Colonic mucosa (tissue), 4 donors: Measurements from ENCODE around the gene SIRT7. TPM values are rescaled to one million over a fixed set of nuclear protein-coding genes. Genes with fewer than 3 reads are reported as not detected.

Source experiments
- DNase-seq: peaks from one replicate; pipeline ENCODE4 v3.0.0-alpha.2; 2020
- H3K27ac ChIP-seq: fragments of 200-600 bp; one replicate; pipeline ENCODE4 v1.8.0; 2021
- H3K27me3 ChIP-seq: fragments of 200-600 bp; one replicate; pipeline ENCODE4 v1.8.0; 2021
- H3K36me3 ChIP-seq: fragments of 200-600 bp; one replicate; pipeline ENCODE4 v1.8.0; 2021
- H3K4me1 ChIP-seq: fragments of 200-600 bp; one replicate; pipeline ENCODE4 v1.8.0; 2021; ENCODE audit warnings: mild to moderate bottlenecking
- H3K4me3 ChIP-seq: fragments of 200-600 bp; one replicate; pipeline ENCODE4 v1.8.0; 2021
- H3K9ac ChIP-seq, 2 donors: one replicate each; pipeline ENCODE4 v1.7.0; 2013; ENCODE audit warnings: control low read depth in 2 of 2, low read depth in 2 of 2, low read length in 2 of 2
- H3K9me3 ChIP-seq: fragments of 200-600 bp; one replicate; pipeline ENCODE4 v1.8.0; 2021
- intact Hi-C: fragments of 100-400 bp; cut with DNase I; formaldehyde crosslinking; loops from one replicate; pipeline ENCODE4 v1.14.1; 2022
- total RNA-seq, 2 donors: library from RNA; stranded (reverse); fragmentation: NEBNext Ultra II Directional in 1 of 2; extraction: Animal tissue kit (Norgen Biotek cat#: 25700) in 1 of 2; gene quantifications; one replicate each; pipeline ENCODE4 v1.2.1, GENCODE V29; 2021
- TF ChIP-seq, protein P1 (sequence below): fragments of 200-600 bp; IDR thresholded peaks from one replicate; pipeline ENCODE4 v1.8.0; 2022; ENCODE audit warnings: antibody characterized with exemption, mild to moderate bottlenecking
- donor health status: healthy.
- donor health status: DM: no; HTN: no; CAD: no.
- donor health status: DM: no; HTN: no; CAD: no.

Gene SIRT7
- total RNA-seq, 2 donors from 2014 or later, result 43.3 to 81.9 TPM

DNA sequence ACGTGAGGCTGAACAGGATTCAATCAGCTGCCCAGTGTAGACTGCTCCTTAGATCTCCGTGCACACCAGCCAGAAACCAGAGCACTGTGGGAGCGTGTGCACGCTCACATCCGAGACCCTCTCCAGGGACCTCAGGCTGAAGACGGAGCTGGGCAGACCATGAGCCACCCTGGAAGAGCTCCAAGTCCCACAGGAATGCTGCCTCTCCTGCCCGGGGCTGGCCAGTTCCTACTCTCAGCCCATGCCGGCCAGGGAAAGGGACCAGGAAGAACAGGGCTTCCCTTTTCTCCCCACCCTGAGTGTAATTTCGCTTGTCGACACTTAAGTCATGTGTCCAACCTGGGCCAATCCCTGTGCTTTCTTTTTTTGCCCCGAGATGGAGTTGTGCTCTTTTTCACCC lies 33.5 kb downstream of the SIRT7 start:
- H3K9ac ChIP-seq, result no peak overlapping the region
- H3K4me1 ChIP-seq, result no peaks in the 10 kb centered on the region
- intact Hi-C loops, result no loop called here
- no peaks in the 10 kb centered on the region for H3K27me3 ChIP-seq
- peaks cover 15% of the 10 kb centered on the region for H3K36me3 ChIP-seq
- no peak for DNase-seq
- TF ChIP-seq, protein P1, sequence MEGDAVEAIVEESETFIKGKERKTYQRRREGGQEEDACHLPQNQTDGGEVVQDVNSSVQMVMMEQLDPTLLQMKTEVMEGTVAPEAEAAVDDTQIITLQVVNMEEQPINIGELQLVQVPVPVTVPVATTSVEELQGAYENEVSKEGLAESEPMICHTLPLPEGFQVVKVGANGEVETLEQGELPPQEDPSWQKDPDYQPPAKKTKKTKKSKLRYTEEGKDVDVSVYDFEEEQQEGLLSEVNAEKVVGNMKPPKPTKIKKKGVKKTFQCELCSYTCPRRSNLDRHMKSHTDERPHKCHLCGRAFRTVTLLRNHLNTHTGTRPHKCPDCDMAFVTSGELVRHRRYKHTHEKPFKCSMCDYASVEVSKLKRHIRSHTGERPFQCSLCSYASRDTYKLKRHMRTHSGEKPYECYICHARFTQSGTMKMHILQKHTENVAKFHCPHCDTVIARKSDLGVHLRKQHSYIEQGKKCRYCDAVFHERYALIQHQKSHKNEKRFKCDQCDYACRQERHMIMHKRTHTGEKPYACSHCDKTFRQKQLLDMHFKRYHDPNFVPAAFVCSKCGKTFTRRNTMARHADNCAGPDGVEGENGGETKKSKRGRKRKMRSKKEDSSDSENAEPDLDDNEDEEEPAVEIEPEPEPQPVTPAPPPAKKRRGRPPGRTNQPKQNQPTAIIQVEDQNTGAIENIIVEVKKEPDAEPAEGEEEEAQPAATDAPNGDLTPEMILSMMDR, result no peak
- no peaks in the 10 kb centered on the region for H3K9me3 ChIP-seq
- H3K4me3 ChIP-seq, result no peak overlapping the region
- no peak overlapping the region for H3K27ac ChIP-seq

DNA sequence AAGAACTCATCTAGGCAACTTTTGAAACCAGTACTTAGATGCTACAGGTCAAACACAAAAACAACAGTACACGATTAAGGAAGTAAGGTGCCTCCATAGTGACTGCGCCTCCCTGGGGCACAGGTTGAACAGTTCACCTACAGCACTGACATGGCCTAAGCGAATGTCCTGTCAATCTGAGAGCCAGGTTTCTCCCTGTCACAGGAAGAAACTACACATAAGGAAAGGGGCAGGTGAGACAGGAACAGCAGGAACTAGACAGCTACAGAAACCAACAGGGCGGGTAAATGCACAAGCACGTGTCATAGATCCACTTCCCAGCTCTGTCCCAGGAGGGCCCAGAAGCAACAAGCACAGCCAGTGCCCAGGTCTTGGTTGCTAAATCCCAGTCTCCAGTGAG lies 38.9 kb downstream of the SIRT7 start:
- TF ChIP-seq, protein P1, result no peak
- Histone ChIP-seq H3K9ac (no peak overlapping the region), H3K4me1 (no peaks in the 10 kb centered on the region), H3K9me3 (no peaks in the 10 kb centered on the region), H3K27ac (no peak overlapping the region), H3K36me3 (no peaks in the 10 kb centered on the region), H3K4me3 (no peak overlapping the region), H3K27me3 (no peaks in the 10 kb centered on the region)
- DNase-seq, result no peak
- intact Hi-C loops, result no loop called here

DNA sequence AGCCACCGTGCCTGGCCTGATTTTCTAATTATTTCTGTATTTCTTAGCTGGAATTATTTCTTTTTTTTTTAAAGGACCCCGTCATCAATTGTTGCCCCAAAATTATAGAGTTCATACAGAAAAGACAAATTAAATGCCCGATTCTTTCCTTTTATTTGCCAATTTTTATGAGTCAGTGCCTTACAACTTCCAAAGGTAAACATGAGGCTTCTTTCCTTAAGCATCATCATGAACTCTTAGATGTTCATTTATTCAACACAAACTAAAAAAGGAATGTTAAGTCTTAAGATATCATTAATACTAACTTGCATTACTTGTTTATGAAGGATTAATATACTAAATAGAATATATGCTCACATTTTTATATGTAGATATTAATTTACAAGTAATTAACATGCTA lies 39.7 kb downstream of the SIRT7 start:
- TF ChIP-seq, protein P1, result no peak
- Histone ChIP-seq H3K9me3 (no peaks in the 10 kb centered on the region), H3K4me3 (no peak overlapping the region), H3K4me1 (no peaks in the 10 kb centered on the region), H3K27ac (no peak overlapping the region), H3K27me3 (no peaks in the 10 kb centered on the region), H3K9ac (no peak overlapping the region), H3K36me3 (no peaks in the 10 kb centered on the region)
- intact Hi-C loops, result no loop called here
- DNase-seq, result no peak

DNA sequence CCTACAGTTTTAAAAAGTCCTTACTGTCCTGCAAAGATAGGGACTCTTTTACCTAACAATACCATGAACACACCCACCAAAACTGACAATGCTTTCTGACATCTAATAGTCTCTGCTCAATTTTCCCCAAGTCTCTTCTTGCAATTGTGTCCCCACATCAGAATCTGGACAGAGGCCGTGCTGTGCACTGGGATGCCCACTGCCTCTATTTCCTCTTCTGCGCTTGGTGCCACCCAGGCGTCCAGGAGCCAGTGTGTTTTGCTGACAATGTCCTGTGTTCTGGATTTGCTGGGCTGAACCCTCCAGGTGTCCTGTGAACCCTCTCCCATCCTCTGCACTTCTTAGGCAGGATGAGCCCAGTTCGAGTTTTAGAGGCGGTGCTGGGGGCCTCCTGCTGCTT lies 40.4 kb downstream of the SIRT7 start:
- no peaks in the 10 kb centered on the region for H3K9me3 ChIP-seq
- no peak overlapping the region for H3K9ac ChIP-seq
- H3K4me3 ChIP-seq, result no peak overlapping the region
- TF ChIP-seq, protein P1, result no peak
- no peak for DNase-seq
- intact Hi-C loops, result no loop called here
- no peak overlapping the region for H3K27ac ChIP-seq
- no peaks in the 10 kb centered on the region for H3K4me1 ChIP-seq
- H3K36me3 ChIP-seq, result no peaks in the 10 kb centered on the region
- H3K27me3 ChIP-seq, result no peaks in the 10 kb centered on the region

DNA sequence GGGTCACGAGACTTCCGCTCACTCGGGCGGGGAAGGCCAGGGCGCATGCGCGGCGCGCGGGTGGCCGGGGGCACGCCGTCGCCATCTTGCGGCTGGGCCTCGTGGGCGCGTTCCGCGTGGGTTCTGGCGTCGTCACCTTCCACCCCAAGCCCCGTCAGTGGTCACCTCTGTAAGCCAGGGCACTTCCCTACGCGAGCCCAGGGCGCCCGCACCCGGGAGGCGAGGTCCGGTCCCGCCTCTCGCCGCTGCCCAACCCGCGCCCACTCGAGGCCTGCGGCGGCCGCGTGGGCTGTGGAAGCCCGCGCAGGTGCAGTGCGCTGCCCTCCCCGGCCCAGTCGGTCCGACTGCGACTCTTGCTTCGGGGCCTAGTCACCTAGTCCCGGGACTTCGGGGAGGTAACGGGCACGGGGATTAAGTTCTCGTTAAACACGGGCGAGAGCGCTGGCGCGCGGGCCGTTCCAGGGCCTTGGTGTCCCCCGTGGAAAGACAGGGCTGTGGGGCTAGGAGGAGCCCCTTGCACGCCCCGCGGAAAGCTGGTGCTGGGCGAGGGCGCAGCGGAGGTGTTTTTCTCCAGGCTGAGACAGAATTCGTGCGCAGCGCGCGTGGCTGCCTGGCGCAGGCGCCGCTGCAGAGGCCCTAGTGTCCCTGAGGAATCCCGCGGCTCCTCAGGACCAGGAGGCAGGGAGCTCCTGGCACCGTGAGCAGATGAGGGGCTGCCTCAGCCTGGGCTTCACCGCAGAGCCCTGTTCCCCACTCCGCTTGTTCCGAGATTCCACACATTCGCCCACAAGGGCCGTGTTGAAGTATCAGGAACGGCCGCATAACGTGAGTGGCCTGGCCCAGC lies 46.4 kb downstream of the SIRT7 start:
- H3K4me1 ChIP-seq, result peaks cover 24% of the 10 kb centered on the region
- intact Hi-C loops, result no loop called here

More for the DNA sequence above, 46.4 kb downstream of the SIRT7 start:
- TF ChIP-seq, protein P1, result no peak
- DNase-seq, result peak; percentile 96
- no peaks in the 10 kb centered on the region for H3K36me3 ChIP-seq
- peak overlapping the region; percentile 98 for H3K4me3 ChIP-seq
- peak overlapping the region; percentile 99 for H3K27ac ChIP-seq
- peak overlapping the region; percentile 98 to 100 for H3K9ac ChIP-seq
- no peaks in the 10 kb centered on the region for H3K27me3 ChIP-seq
- H3K9me3 ChIP-seq, result no peaks in the 10 kb centered on the region
